GM10847 (cell line): Measurements from ENCODE around the gene PRKCZ.

Experiments
- POLR2A ChIP-seq: IDR thresholded peaks from 2 replicates; pipeline ENCODE4 v1.6.1; 2011; ENCODE audit not compliant: insufficient read length; ENCODE audit errors: extremely low read depth

Gene PRKCZ

GRCh38 chr1:2166254-2166653 is 116.0 kb downstream of the PRKCZ start:
- no peak for TF ChIP-seq POLR2A

GRCh38 chr1:2166695-2167094 is 116.5 kb downstream of the PRKCZ start:
- TF ChIP-seq POLR2A: no peak

GRCh38 chr1:2168090-2168489 is 117.9 kb downstream of the PRKCZ start:
- no peak for TF ChIP-seq POLR2A

GRCh38 chr1:2168535-2168934 is 118.3 kb downstream of the PRKCZ start:
- TF ChIP-seq POLR2A: no peak

DNA sequence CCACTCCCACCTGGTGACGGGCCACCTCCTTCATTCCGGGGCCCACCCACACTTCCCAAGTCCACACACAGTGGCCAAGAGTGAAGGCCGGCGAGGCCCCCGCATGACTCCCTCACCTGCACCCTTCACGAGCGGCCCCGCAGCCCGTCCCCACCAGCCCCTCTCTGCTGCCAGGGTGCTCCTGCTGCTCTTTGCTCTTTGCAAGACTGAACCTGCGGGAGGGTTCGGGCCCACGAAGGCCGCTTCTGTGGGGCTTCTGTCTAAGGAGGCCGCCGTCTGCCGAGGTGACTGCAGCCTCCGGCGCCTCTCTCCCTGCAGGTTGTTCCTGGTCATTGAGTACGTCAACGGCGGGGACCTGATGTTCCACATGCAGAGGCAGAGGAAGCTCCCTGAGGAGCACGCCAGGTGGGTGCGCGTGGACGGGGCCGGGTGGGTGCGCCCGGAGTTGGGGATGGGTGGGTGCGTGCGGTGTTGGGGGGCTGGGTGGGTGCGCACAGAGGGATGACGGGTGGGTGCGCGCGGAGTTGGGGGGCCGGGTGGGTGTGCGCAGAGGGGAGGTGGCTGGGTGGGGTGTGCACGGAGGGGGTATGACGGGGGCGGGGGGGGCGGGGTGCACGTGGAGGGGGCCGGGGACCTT is 119.1 kb downstream of the PRKCZ start:
- TF ChIP-seq POLR2A: no peak

DNA sequence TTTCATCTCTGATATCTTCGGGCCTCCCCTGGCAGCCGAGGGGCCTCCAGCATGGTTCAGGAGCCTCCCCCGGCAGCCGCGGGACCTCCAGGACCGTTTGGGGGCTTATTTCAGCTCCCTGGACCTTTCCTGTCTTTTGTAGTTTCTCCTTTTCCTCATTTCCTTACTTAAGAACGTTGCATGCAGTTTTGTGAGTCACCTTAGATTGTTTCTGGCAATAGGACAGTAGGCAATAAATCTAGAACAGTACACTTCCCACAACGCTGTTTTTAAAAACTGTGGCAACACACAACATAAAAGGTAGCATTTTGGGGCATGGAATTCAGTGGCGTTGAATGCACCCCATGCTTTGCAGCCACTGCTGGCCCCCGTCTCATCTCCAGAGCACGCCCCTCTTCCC is 120.0 kb downstream of the PRKCZ start:
- TF ChIP-seq POLR2A: no peak

GRCh38 chr1:2172012-2172411 is 121.8 kb downstream of the PRKCZ start:
- TF ChIP-seq POLR2A: no peak

DNA sequence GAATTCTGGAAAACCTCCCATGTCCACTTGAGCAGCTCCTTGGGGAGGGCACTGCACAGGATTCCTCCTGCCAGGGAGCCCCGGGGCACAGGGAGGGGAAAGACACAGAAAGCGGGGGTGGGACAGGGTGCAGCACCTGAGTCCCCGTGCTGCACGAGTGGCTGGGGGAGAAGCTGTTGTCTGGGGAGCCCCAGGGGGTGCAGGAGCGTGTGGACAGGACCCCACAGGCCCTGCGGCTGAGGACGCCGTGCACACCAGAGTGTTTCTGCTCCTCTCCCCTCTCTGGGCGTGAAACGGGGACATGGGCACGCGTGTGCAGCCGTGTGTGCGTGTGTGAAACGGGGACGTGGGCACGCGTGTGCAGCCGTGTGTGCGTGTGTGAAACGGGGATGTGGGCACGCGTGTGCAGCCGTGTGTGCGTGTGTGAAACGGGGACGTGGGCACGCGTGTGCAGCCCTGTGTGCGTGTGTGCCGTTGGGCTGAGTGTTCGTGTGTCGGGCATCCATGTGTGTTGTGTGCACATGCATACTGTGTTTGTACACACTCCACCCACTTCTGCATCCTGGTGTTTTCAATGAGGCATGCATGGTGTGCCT is 122.4 kb downstream of the PRKCZ start:
- no peak for TF ChIP-seq POLR2A

DNA sequence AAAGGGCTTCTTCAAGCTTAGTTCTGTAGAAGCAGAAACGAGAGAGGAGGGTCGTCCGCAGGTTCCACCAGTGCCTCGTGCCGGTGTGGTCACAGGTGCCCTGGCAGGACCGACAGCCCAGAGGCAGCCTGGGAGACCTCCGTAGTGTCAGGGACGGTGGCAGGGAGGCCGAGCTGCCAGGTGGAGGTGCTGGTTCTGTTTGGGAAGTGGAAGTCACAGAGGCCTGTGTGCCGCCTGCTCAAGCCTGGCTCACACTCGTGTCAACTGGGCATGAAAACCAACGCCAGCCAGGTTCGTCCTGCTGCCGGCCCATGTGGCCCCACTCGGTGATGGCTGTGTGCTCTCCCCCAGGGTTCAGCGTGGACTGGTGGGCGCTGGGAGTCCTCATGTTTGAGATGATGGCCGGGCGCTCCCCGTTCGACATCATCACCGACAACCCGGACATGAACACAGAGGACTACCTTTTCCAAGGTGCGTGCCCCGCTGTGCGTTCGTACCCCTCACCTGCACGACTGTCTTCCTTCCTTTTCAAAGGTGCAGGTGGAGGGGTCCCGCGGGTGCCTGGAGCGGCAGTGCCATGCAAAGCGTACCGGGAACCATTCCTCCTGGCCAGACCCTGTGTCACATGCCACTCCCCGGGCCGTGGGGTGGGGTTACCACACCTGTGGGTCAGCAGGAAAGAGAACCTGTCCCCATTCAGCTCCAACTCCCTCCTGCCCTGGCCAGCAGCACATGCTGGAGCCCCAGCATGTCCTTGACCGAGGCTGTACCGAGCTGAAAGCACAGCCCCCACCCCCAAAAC is 123.5 kb downstream of the PRKCZ start:
- no peak for TF ChIP-seq POLR2A

DNA sequence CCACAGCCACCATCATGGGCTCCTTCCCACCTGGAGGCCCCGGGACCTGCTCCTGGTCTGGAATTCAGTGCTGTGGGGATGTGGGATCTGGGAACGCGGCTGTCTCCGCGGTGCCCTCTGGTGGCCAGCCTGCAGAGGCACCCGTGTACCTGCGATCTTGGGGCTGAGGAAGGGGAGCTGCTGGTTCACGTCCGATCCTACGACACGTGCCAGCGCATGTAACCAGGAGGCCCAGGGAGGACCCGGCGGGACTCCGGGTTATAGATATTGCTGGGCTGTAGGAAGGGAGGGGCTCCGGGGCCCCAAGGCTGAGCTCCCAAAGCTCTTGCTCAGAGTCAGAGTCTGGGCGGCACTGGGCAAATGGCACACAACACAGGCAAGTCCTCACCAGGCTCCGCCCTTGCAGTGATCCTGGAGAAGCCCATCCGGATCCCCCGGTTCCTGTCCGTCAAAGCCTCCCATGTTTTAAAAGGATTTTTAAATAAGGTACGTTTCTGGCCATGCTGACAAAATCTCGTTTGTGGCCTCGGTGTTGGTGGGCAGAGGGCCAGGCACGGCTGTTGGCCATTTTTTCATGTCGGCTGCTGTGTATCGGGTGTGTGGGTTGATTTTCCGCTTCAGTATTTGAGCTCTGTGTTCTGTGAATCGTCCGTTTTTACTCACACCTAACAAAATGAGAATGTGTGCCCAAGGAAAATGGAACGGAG is 124.3 kb downstream of the PRKCZ start:
- no peak for TF ChIP-seq POLR2A

- no peak for TF ChIP-seq POLR2A
Observed at GRCh38 chr1:2175055-2175414, 124.8 kb downstream of the PRKCZ start.

DNA sequence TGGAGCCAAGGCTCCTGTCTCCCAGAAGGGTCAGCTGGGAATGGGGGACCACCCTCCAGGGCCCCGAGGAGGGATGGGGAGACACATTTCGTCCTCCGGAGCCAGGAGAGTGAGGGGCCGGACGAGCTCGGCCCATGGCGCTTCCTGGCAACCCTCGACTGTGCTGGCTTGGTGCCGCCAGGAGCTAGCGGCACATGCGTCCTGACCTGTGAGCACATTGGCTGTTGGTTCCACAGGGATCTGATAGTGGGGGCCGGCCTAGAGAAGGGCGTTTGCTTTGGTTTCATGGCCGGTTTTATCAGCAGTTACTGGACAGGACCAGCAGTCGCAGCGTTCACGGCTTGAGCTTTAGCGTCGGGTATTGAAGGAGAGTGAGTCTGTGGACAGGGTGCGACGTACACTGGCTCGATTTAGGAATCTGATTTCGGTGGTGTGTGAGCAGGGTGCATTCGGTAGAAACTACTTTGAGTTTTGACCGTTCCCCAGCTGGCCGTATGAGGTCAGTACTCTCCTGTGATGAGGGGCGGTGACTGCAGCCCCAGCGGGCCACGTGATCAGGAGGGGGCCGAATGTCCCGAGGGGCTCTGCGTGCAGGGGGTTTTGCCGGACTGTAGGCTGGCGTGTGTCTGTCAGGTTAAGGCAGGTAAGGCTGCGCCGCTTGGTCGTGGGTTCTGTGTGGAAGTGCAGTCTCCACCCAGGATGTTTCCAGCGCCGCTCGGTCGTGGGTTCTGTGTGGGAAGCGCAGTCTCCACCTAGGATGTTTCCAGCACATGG is 125.7 kb downstream of the PRKCZ start:
- no peak for TF ChIP-seq POLR2A

- no peak for TF ChIP-seq POLR2A
Observed at GRCh38 chr1:2176615-2177014, 126.4 kb downstream of the PRKCZ start.

GRCh38 chr1:2177541-2177940 is 127.3 kb downstream of the PRKCZ start:
- no peak for TF ChIP-seq POLR2A

- TF ChIP-seq POLR2A: no peak
Observed at GRCh38 chr1:2177946-2178538, 127.8 kb downstream of the PRKCZ start.
